Lung (tissue), 12 donors: ENCODE data around the gene FJX1. TPM values are rescaled to one million over a fixed set of nuclear protein-coding genes. Genes with fewer than 3 reads are reported as not detected.

ENCODE experiments used
- ATAC-seq: fragments of 200-7000 bp; cut with Tn5 transposase; one replicate; pipeline ENCODE4 v1.9.1; 2020; ENCODE audit warnings: moderate number of reproducible peaks; ENCODE audit not compliant: insufficient read depth, low FRiP score
- DNase-seq, 3 donors: peaks; one replicate each; pipeline ENCODE4 v3.0.0-alpha.2; 2013 to 2017
- H3K27ac ChIP-seq, 2 donors: one replicate each; pipeline ENCODE4 v1.5.1; 2013; ENCODE audit warnings: mild to moderate bottlenecking in 2 of 2, moderate library complexity in 2 of 2, control low read depth in 1 of 2, inconsistent platforms in 1 of 2, low read depth in 1 of 2, low read length in 1 of 2
- H3K27me3 ChIP-seq, 3 donors: one replicate each; pipeline ENCODE4 v1.5.1; 2013; ENCODE audit warnings: low read length in 2 of 3; ENCODE audit not compliant: control insufficient read depth in 3 of 3, insufficient read depth in 3 of 3
- H3K36me3 ChIP-seq, 4 donors: one replicate each; pipeline ENCODE4 v1.5.1; 2013; ENCODE audit warnings: low read length in 4 of 4, mild to moderate bottlenecking in 1 of 4, moderate library complexity in 1 of 4; ENCODE audit not compliant: control insufficient read depth in 4 of 4, insufficient read depth in 4 of 4
- H3K4me1 ChIP-seq, 5 donors: one replicate each; pipeline ENCODE4 v1.5.1; 2013; ENCODE audit warnings: low read length in 5 of 5, mild to moderate bottlenecking in 2 of 5, moderate library complexity in 1 of 5; ENCODE audit not compliant: control insufficient read depth in 5 of 5, insufficient read depth in 5 of 5
- H3K4me3 ChIP-seq: one replicate; pipeline ENCODE4 v1.5.1; 2013; ENCODE audit warnings: mild to moderate bottlenecking, control low read depth, moderate library complexity
- H3K9ac ChIP-seq, 2 donors: one replicate each; pipeline ENCODE4 v1.5.1; 2013; ENCODE audit warnings: low read length in 2 of 2, control low read depth in 1 of 2; ENCODE audit not compliant: insufficient read depth in 1 of 2
- H3K9me3 ChIP-seq, 4 donors: one replicate each; pipeline ENCODE4 v1.5.1; 2013; ENCODE audit warnings: low read length in 3 of 4, mild to moderate bottlenecking in 1 of 4, moderate library complexity in 1 of 4; ENCODE audit not compliant: control insufficient read depth in 4 of 4, insufficient read depth in 3 of 4
- WGBS, 2 donors: extraction: QIAGEN DNeasy Blood & Tissue Kit; methylation state at CpG; one replicate each; pipeline ENCODE4 v1.1.7; 2013; 5-methylcytosine and 5-hydroxymethylcytosine counted together
- polyA plus RNA-seq, 2 donors: library from polyadenylated mRNA; stranded (reverse); fragments of 200-250 nt; gene quantifications; one replicate each; pipeline ENCODE4 v1.2.1, GENCODE V29; 2013
- total RNA-seq, 2 donors: library from RNA; depleted of rRNA in 1 of 2; stranded (reverse); fragments of >200 nt in 1 of 2; gene quantifications; one replicate each; pipeline ENCODE4 v1.2.1, GENCODE V29; 2014 to 2021
- TF ChIP-seq, protein P1 (sequence below): IDR thresholded peaks from 2 replicates; pipeline ENCODE4 v1.5.1; 2012; ENCODE audit warnings: mild to moderate bottlenecking; ENCODE audit errors: control extremely low read depth, extremely low read depth
- donor health status: control.
- donor health status: control.
- donor health status: Bipolar disorder and iron deficiency.
- donor health status: healthy.
- donor health status: DM: yes; HTN: yes; CAD: no.

Gene FJX1
- total and polyA plus RNA-seq, 4 donors, result 2.9 to 7.7 (median 3.5) TPM

DNA sequence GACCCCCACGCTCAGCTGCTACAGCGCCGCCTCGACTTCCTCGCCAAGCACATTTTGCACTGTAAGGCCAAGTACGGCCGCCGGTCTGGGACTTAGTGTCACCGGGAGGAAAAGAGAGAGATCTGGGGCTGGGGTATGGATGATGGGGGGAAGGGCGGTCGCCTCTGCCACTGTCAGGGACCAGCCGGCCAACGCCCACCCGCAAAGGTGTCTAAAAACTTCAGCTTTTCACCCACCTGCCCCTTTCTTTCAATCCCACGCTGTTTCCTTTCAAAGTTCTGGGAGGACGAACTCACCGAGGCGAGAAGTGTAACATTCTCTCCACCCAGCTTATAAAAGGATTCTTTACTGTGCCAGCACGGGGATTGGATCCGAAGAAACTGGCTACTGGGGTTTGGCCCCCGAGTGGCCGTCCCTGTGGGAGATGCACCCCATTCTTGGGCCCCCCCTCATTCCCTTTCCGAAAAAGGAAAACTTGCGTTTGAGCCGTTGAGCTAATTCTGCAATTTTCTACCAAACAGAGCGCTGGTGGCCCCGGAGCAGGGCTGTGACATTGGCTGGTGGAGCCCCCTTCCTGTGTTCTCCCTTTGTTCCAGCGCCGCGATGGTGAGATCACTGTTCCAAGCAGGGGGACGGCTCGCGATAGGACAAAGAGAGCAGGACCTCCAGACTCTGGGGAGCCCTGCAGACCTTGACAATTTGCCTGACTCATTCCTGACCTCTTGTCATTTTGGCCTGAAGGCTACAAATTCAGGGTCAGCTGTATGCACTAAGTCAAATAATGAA is 1.8 kb downstream of the FJX1 start:
- H3K4me1 ChIP-seq, result peaks cover 0 to 37% (median 7%) of the 10 kb centered on the region in 5 donors
- DNase-seq (peak; percentile 51 to 67 (median 59)), ATAC-seq (no peak)
- H3K36me3 ChIP-seq, result no peaks in the 10 kb centered on the region
- H3K9ac ChIP-seq, result peak overlapping the region in 1 of 2 donors; percentile 62
- WGBS, 2 donors, result 6 to 7% methylated on average over 33 of the region's 33 CpGs
- H3K9me3 ChIP-seq, result peaks cover 0 to 4% (median 0%) of the 10 kb centered on the region in 4 donors
- H3K27ac ChIP-seq, result no peak overlapping the region
- H3K4me3 ChIP-seq, result peak overlapping the region; percentile 44
- H3K27me3 ChIP-seq, result peaks cover 0 to 12% (median 0%) of the 10 kb centered on the region in 3 donors
- TF ChIP-seq, protein P1, sequence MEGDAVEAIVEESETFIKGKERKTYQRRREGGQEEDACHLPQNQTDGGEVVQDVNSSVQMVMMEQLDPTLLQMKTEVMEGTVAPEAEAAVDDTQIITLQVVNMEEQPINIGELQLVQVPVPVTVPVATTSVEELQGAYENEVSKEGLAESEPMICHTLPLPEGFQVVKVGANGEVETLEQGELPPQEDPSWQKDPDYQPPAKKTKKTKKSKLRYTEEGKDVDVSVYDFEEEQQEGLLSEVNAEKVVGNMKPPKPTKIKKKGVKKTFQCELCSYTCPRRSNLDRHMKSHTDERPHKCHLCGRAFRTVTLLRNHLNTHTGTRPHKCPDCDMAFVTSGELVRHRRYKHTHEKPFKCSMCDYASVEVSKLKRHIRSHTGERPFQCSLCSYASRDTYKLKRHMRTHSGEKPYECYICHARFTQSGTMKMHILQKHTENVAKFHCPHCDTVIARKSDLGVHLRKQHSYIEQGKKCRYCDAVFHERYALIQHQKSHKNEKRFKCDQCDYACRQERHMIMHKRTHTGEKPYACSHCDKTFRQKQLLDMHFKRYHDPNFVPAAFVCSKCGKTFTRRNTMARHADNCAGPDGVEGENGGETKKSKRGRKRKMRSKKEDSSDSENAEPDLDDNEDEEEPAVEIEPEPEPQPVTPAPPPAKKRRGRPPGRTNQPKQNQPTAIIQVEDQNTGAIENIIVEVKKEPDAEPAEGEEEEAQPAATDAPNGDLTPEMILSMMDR, result no peak

DNA sequence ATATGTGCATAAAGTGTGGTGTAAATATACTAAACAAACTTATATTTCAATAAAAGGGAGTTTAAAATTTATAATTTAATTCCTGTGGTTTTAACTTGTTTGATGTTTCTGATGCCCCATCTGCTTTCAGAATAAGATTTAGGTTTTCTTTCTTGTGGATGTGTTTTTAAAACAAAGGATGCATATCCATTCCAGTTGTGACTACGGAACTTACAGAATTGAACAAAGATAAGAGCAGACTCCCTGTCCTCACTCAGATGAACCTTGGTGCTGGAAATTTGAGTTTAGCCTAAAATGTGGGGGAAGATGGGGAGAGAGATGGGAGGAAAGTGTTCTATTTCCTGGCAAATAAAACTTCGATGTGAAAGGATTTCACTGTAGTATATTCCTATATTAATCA is 2.5 kb downstream of the FJX1 start:
- H3K27ac ChIP-seq, result no peak overlapping the region
- 83 to 85% methylated on average over 2 of the region's 2 CpGs for WGBS, 2 donors

DNA sequence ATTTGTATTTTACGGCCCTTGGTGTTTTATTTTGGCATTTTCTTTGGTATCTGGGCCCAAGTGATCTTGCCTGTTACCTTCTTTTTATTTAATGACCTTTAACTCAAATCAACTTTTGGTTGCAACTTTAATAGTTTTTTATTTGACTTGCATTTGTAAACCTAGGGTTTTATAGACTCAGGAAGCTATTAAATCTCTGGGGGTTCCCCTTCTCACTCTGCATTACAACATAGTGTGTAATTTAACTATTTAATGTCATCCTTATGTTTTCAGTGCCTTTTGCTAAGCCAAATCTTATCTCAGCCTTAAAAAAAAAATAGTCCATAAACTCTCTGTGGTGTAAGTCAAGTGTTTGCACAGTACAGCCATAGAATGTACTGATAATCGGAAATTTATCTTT is 3.4 kb downstream of the FJX1 start:
- 55 to 63% methylated on average over 2 of the region's 2 CpGs for WGBS, 2 donors

More for the DNA sequence above, 2.5 kb downstream of the FJX1 start:
- DNase-seq, result no peak
- TF ChIP-seq, protein P1, result no peak
- no peak for ATAC-seq
- Histone ChIP-seq H3K4me1 (peaks cover 0 to 37% (median 7%) of the 10 kb centered on the region in 5 donors), H3K27me3 (peaks cover 0 to 12% (median 3%) of the 10 kb centered on the region in 3 donors), H3K9me3 (peaks cover 0 to 4% (median 0%) of the 10 kb centered on the region in 4 donors), H3K36me3 (no peaks in the 10 kb centered on the region), H3K9ac (no peak overlapping the region), H3K4me3 (no peak overlapping the region)

More for the DNA sequence above, 3.4 kb downstream of the FJX1 start:
- Histone ChIP-seq H3K27me3 (peaks cover 0 to 12% (median 3%) of the 10 kb centered on the region in 3 donors), H3K4me3 (no peak overlapping the region), H3K9me3 (peaks cover 0 to 4% (median 0%) of the 10 kb centered on the region in 4 donors), H3K36me3 (no peaks in the 10 kb centered on the region), H3K9ac (no peak overlapping the region), H3K4me1 (peaks cover 0 to 37% (median 7%) of the 10 kb centered on the region in 5 donors), H3K27ac (no peak overlapping the region)
- ATAC-seq (no peak), DNase-seq (no peak)
- TF ChIP-seq, protein P1, result no peak
